Ovary (tissue), 3 donors: ENCODE measurements around the gene LIPC.

Experiments used
- CTCF ChIP-seq, 3 donors: fragments of 450-650 bp in 2 of 3; fragments of 200-600 bp in 1 of 3; IDR thresholded peaks; one replicate each; pipeline versions ENCODE4 v1.5.1 to v1.8.0; 2016 to 2022; ENCODE audit warnings: antibody characterized with exemption in 3 of 3, mild to moderate bottlenecking in 1 of 3
- EP300 ChIP-seq: sonication (generic); formaldehyde crosslinking; IDR thresholded peaks from one replicate; pipeline ENCODE4 v1.6.1; 2017; ENCODE audit warnings: antibody characterized with exemption
- POLR2A ChIP-seq: fragments of 450-650 bp; IDR thresholded peaks from one replicate; pipeline ENCODE4 v1.6.1; 2017; ENCODE audit warnings: antibody characterized with exemption, mild to moderate bottlenecking, moderate library complexity
- donor health status: DM: no; HTN: no; CAD: no.

GRCh38 chr15:58497046-58497785 lies 65.4 kb downstream of the LIPC start:
- TF ChIP-seq CTCF (IDR thresholded peaks at IDR 0.05), result no peak
- TF ChIP-seq EP300, result no peak
- TF ChIP-seq POLR2A, result no peak
